NCI-H1105 treated with DMSO at 0.1 percent for 48 hours (cell line): ENCODE measurements around the gene OR8J3.
"Not testable (repeated sequence)": the region's sequence is repeated elsewhere in the genome, so short reads cannot be mapped to it uniquely, and the experiment has no call there.

Experiments used
- DNase-seq: peaks from one replicate; lab custom pipeline; 2025; lab: John Stamatoyannopoulos, UW

OR8J3 gene, protein sequence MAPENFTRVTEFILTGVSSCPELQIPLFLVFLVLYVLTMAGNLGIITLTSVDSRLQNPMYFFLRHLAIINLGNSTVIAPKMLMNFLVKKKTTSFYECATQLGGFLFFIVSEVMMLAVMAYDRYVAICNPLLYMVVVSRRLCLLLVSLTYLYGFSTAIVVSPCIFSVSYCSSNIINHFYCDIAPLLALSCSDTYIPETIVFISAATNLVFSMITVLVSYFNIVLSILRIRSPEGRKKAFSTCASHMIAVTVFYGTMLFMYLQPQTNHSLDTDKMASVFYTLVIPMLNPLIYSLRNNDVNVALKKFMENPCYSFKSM

DNA sequence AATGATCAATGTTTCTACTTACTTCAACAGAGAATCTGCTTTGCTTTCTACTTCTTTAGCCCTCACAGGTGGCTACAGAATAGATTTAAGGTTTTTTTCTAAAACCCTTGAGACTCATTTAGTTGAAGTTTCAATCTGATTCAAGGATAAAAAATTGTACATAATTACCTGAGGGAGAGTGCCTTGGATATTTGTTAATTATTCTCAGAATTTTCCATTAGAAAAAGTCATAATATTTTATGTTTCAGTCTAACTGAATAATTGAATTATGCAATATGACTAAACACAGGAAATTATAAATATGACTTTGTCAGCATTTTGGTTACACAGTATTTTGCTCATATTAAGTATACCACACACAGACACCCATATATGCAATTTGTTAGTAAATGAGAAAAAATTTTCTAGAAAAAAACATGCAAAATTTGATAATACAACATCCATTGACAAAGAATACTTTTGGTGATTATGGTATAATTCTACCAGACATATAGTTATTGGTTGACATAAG is at the start of gene OR8J3:
TSS of gene OR8J3 (minus strand) at position 51 of the 511 bp plus-strand sequence. CDS start 2,483 bp downstream, outside the sequence.
- no peak for DNase-seq

GRCh38 chr11:56188602-56189001 is 48.6 kb upstream of the OR8J3 start:
- DNase-seq, result no peak

DNA sequence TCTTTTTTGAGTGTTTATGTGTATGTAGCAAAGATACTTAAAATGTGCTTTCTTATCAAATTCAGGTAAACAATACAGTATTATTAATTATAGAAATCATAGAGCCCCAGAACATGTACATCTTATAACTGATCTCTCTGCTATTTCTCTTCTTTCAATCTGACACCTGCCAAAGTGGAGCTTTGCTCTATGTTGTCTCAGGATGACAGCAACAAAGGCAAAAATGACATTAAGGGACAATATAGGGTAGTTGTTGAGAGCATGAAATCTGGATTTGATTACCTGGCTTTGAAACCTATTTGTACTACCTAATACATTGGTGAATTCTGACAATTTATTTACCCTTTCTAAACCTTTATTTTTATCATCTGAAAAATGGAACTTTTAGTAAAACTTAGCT is 43.5 kb upstream of the OR8J3 start:
- DNase-seq, result no peak

- no peak for DNase-seq
Measured at GRCh38 chr11:56176318-56176717, 36.3 kb upstream of the OR8J3 start, which contains the start of gene OR5J2. Gene OR5J2 (plus strand): TSS chr11:56176618. CDS start chr11:56176618, 0 bp downstream.

GRCh38 chr11:56172256-56172830 is 32.3 kb upstream of the OR8J3 start:
- no peak for DNase-seq

- no peak for DNase-seq
Measured at GRCh38 chr11:56163804-56164203, 23.8 kb upstream of the OR8J3 start.

DNA sequence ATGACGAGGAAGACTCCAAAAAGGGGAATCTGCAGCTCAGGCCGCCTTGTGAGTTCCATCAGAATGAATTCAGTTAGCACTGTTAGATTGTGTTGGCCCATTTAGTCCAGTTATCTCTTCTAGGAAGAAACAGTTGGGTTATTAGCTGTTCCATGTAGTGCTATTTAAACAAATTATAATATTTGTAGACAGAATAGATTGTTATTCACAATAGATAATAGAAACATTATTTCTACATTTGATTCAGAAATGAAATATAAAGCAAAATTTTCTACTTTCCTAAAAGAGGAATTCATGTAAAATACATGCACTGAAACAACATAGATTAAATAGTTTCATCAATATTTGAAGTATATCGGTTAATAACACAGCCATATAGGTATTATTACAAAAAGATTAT is 20.2 kb upstream of the OR8J3 start, which contains the start of gene OR8K5:
TSS of gene OR8K5 (minus strand) at position 101 of the 400 bp plus-strand sequence. CDS start at position 101, 0 bp downstream.
- no peak for DNase-seq

- DNase-seq, result no peak
Measured at GRCh38 chr11:56152333-56152732, 12.3 kb upstream of the OR8J3 start.

DNA sequence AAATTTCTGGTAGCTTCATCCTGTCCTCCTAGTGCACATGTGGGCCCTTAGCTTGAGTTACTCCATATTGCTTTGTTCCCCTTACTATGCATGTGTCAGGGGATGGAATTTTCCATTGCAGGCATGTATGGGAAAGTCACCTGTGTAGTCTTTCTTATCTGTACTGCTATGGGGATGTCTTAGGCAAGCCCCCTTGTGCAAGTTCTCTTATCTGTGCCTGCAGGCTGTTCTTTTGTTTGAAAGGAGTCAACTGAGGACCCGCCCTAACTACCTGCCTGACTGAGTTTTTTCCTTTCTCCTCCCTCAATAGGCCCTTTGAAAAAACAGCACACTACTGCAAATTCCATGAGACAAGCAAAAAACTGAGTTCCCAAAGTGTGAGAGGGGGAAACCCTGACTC is 11.4 kb upstream of the OR8J3 start:
- DNase-seq, result no peak

GRCh38 chr11:56143681-56144080 is 3.7 kb upstream of the OR8J3 start:
- not testable (repeated sequence) for DNase-seq

DNA sequence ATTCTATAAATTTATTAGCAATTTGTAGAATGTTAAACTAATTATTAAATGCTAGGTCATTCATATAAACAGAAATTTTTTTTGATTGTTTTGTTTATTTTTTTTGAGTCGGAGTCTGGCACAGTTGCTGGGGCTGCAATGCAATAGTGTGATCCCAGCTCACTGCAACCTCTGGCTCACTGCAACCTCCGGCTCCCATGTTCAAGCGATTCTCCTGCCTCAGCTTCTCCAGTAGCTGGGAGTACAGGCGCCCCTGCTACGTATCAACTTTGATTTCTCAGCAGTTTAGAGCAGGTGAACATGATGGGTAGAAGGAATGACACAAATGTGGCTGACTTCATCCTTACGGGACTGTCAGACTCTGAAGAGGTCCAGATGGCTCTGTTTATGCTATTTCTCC is 17.9 kb downstream of the OR8J3 start, which contains the start of gene OR8H3:
TSS of gene OR8H3 (plus strand) at position 301 of the 400 bp plus-strand sequence. CDS start at position 301, 0 bp downstream.
- DNase-seq, result no peak

DNA sequence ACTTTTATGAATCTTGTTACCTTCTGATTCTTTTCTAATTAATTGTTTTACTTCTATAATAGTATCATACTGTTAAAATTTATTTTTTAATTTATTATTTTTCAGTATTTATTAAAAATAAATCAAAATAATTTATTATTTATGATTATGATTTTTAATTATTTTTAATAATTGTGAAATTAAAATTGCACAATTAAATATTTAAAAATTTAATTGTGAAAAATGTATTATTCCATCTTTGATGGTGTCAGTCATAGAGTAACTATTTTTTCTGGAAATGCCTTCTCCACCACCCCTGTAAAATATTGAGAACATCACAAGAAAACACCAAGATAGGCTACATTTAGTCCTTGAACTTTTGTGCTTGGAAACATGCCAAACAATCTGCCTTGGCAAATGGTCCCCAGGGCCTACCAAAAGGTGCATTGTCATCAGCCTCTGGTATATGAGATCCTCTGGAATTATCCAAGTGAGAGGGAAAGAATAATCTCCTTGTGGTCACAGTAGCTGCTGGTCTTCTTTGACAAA is 36.7 kb downstream of the OR8J3 start, which contains the start of gene OR8H2:
TSS of gene OR8H2 (plus strand) at position 478 of the 528 bp plus-strand sequence. CDS start 1,356 bp downstream, outside the sequence.
- DNase-seq, result no peak

- no peak for DNase-seq
Measured at GRCh38 chr11:56093008-56093407, 47.0 kb downstream of the OR8J3 start, which contains the start of gene OR8I2. Gene OR8I2 (plus strand): TSS chr11:56093308. CDS start chr11:56093308, 0 bp downstream.

DNA sequence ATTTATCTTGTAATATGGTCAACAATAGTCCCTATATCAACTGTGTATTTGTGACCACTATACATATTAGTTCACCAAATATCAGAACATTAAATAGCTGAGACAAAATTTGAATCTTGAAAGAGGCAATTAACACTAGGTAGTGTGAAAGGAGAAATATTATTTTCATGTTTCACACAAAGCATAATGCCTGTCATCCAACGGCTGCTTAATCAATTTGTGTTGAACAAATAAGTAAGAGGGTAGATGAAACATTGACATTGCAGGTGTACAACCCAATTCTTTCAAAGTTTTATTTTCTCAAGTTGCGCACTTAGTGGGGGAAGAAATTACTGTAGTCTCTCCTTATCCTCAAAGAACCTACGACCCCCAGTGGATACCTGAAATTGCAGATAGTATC is 50.3 kb downstream of the OR8J3 start:
- DNase-seq, result peak; percentile 8
